HepG2 (cell line): ENCODE measurements around the gene HMG20B.

Experiments used
- POLR2A ChIP-seq, 2 experiments: IDR thresholded peaks; 2 replicates each; pipeline ENCODE4 v1.6.1; 2011; ENCODE audit warnings: low read depth in 2 of 2, low read length in 2 of 2, mild to moderate bottlenecking in 1 of 2, moderate library complexity in 1 of 2; ENCODE audit not compliant: insufficient read depth in 1 of 2
- TCF12 ChIP-seq, 2 experiments: fragments of 450-650 bp in 1 of 2; sonication (generic) in 1 of 2; formaldehyde crosslinking in 1 of 2; IDR thresholded peaks; 2 replicates each; pipeline versions ENCODE4 v1.6.1 to v1.8.0; 2017 to 2022; ENCODE audit warnings: antibody characterized with exemption in 1 of 2, mild to moderate bottlenecking in 1 of 2, missing genetic modification reagents in 1 of 2, moderate library complexity in 1 of 2
- ZNF274 ChIP-seq: sonication (generic); formaldehyde crosslinking; IDR thresholded peaks from 2 replicates; pipeline ENCODE4 v1.5.1; 2020; ENCODE audit warnings: mild to moderate bottlenecking, missing genetic modification reagents
- ZNF589 ChIP-seq: sonication (generic); formaldehyde crosslinking; conservative IDR thresholded peaks from 2 replicates; pipeline ENCODE4 v1.8.0; 2022; ENCODE audit warnings: mild to moderate bottlenecking, moderate library complexity, missing genetic modification reagents

DNA sequence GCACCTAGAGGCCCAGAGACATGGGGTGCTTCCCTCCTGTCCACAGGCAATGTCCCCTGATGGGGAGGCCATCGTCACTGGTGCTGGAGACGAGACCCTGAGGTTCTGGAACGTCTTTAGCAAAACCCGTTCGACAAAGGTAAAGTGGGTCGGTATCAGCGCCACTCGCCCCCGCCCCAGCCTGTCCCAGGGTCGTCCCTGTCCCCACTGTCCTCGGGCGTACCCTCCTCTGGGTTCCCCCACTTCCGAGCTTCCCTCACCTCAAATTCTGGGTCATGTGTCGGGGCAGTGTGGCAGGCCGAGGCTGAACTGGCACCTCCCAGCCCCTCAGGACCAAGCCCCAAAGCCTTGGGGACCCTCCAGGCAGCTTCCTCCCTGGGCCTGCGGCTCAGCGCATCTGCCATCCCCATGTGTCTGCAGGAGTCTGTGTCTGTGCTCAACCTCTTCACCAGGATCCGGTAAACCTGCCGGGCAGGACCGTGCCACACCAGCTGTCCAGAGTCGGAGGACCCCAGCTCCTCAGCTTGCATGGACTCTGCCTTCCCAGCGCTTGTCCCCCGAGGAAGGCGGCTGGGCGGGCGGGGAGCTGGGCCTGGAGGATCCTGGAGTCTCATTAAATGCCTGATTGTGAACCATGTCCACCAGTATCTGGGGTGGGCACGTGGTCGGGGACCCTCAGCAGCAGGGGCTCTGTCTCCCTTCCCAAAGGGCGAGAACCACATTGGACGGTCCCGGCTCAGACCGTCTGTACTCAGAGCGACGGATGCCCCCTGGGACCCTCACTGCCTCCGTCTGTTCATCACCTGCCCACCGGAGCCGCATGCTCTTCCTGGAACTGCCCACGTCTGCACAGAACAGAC lies 38.1 kb upstream of the HMG20B start:
- no peak for TF ChIP-seq ZNF589 (CRISPR knock-in tag)
- no peak for TF ChIP-seq ZNF274 (CRISPR knock-in tag)
- no peak for TF ChIP-seq POLR2A (IDR thresholded peaks at IDR 0.05; ENCODE audit: insufficient read depth in 1 of 2, low read depth in 2 of 2, low read length in 2 of 2)
- no peak for TF ChIP-seq TCF12 (IDR thresholded peaks at IDR 0.05)
- no peak for TF ChIP-seq TCF12 (CRISPR knock-in tag; IDR thresholded peaks at IDR 0.05)
